Right cardiac atrium (tissue), 5 donors: ENCODE measurements around the gene DDRGK1. TPM values are rescaled to one million over a fixed set of nuclear protein-coding genes. Genes with fewer than 3 reads are reported as not detected.

ENCODE experiments used
- ATAC-seq, 2 donors: fragments of 200-7000 bp; cut with Tn5 transposase; one replicate each; pipeline versions ENCODE4 v1.8.0 to v1.9.1; 2020; ENCODE audit warnings: moderate library complexity in 2 of 2, mild to moderate bottlenecking in 1 of 2
- DNase-seq, 3 donors: peaks; one replicate each; pipeline ENCODE4 v3.0.0-alpha.2; 2020
- H3K27ac ChIP-seq: one replicate; pipeline ENCODE4 v1.5.1; 2013; ENCODE audit warnings: mild to moderate bottlenecking, low read length, control low read depth, moderate library complexity
- H3K27me3 ChIP-seq: one replicate; pipeline ENCODE4 v1.6.1; 2013; ENCODE audit not compliant: control insufficient read depth, insufficient read depth
- H3K4me1 ChIP-seq: one replicate; pipeline ENCODE4 v1.6.1; 2013; ENCODE audit warnings: low read length; ENCODE audit not compliant: control insufficient read depth, insufficient read depth
- H3K4me3 ChIP-seq: one replicate; pipeline ENCODE4 v1.5.1; 2013; ENCODE audit warnings: low read length, control low read depth
- H3K9me3 ChIP-seq: one replicate; pipeline ENCODE4 v1.6.1; 2013; ENCODE audit warnings: low read length; ENCODE audit not compliant: control insufficient read depth
- WGBS: extraction: QIAGEN DNeasy Blood & Tissue Kit; methylation state at CpG from one replicate; pipeline ENCODE4 v1.1.7; 2013; 5-methylcytosine and 5-hydroxymethylcytosine counted together
- intact Hi-C, 4 donors: fragments of 100-400 bp; cut with DNase I; formaldehyde crosslinking; loops; one replicate each; pipeline versions ENCODE4 v1.11.0 to v1.14.0; 2022 to 2023
- polyA plus RNA-seq: library from polyadenylated mRNA; stranded (reverse); fragments of 200-250 nt; gene quantifications from one replicate; pipeline ENCODE4 v1.2.3, GENCODE V29; 2013
- total RNA-seq, 4 donors: library from RNA; stranded (reverse); fragmentation: NEBNext Ultra II Directional; extraction: Animal tissue kit (Norgen Biotek cat#: 25700); gene quantifications; one replicate each; pipeline ENCODE4 v1.2.1, GENCODE V29; 2021
- donor health status: healthy with polysubstance abuse.
- donor health status: DM: no; HTN: yes; CAD: no.
- donor health status: DM: no; HTN: no; CAD: no.
- donor health status: DM: no; HTN: yes; CAD: no; lungs with severe emphysema.
- donor health status: DM: yes; HTN: yes; CAD: no.

DDRGK1 gene
- total and polyA plus RNA-seq, 5 donors = 37.4 to 40.6 (median 38.5) TPM

GRCh38 chr20:3209257-3209945 is 4.9 kb upstream of the DDRGK1 start, which contains the start of gene ITPA:
ITPA (plus strand) TSS chr20:3209498; CDS start chr20:3209552, 54 bp downstream.
- Histone ChIP-seq H3K27me3 (no peaks in the 10 kb centered on the region), H3K9me3 (no peaks in the 10 kb centered on the region), H3K27ac (peak within 1 kb of the TSS; percentile 83), H3K4me1 (peaks cover 9% of the 10 kb centered on the region), H3K4me3 (peak within 1 kb of the TSS; percentile 95)
- DNase-seq (peak; percentile 51 to 77 (median 70)), ATAC-seq (peak; percentile 69 to 74)
- intact Hi-C loops = no loop called here
- WGBS = under 1% methylated on average over 48 of the region's 48 CpGs

- Histone ChIP-seq H3K4me1 (peaks cover 9% of the 10 kb centered on the region), H3K4me3 (peak overlapping the region; percentile 95), H3K27me3 (no peaks in the 10 kb centered on the region), H3K9me3 (no peaks in the 10 kb centered on the region), H3K27ac (peak overlapping the region; percentile 83)
- DNase-seq (no peak), ATAC-seq (peak in 1 of 2 donors; percentile 2)
- intact Hi-C loops = no loop called here
- 5% methylated on average over 10 of the region's 10 CpGs for WGBS
Measured at GRCh38 chr20:3208786-3209256, 4.3 kb upstream of the DDRGK1 start.

- Histone ChIP-seq H3K4me3 (peak overlapping the region; percentile 81), H3K27ac (no peak overlapping the region), H3K4me1 (peaks cover 1% of the 10 kb centered on the region), H3K27me3 (no peaks in the 10 kb centered on the region), H3K9me3 (no peaks in the 10 kb centered on the region)
- WGBS = 16% methylated on average over 31 of the region's 31 CpGs
- intact Hi-C loops = no loop called here
- ATAC-seq (peak; percentile 8 to 49), DNase-seq (peak in 1 of 3 donors; percentile 54)
Measured at GRCh38 chr20:3203315-3204123, 963 bp downstream of the DDRGK1 start.

GRCh38 chr20:3202965-3203314 is 1.5 kb downstream of the DDRGK1 start:
- ATAC-seq (no peak), DNase-seq (no peak)
- intact Hi-C loops = no loop called here
- WGBS = 61% methylated on average over 9 of the region's 9 CpGs
- H3K4me1 ChIP-seq = no peaks in the 10 kb centered on the region
- H3K27ac ChIP-seq = no peak overlapping the region
- no peaks in the 10 kb centered on the region for H3K27me3 ChIP-seq
- no peaks in the 10 kb centered on the region for H3K9me3 ChIP-seq
- H3K4me3 ChIP-seq = no peak overlapping the region

GRCh38 chr20:3199976-3200755 is 4.3 kb downstream of the DDRGK1 start:
- DNase-seq (peak in 1 of 3 donors; percentile 17), ATAC-seq (no peak)
- 92% methylated on average over 27 of the region's 27 CpGs for WGBS
- Histone ChIP-seq H3K4me3 (no peak overlapping the region), H3K4me1 (no peaks in the 10 kb centered on the region), H3K9me3 (no peaks in the 10 kb centered on the region), H3K27ac (no peak overlapping the region), H3K27me3 (no peaks in the 10 kb centered on the region)
- intact Hi-C loops = no loop called here

- H3K4me3 ChIP-seq = no peak overlapping the region
- ATAC-seq (no peak), DNase-seq (no peak)
- no peaks in the 10 kb centered on the region for H3K27me3 ChIP-seq
- H3K9me3 ChIP-seq = no peaks in the 10 kb centered on the region
- intact Hi-C loops = no loop called here
- H3K4me1 ChIP-seq = no peaks in the 10 kb centered on the region
- H3K27ac ChIP-seq = no peak overlapping the region
- WGBS = 65% methylated on average over 2 of the region's 2 CpGs
Measured at GRCh38 chr20:3199206-3199605, 5.3 kb downstream of the DDRGK1 start.

GRCh38 chr20:3195590-3196237 is 8.8 kb downstream of the DDRGK1 start:
- intact Hi-C loops = no loop called here
- H3K27me3 ChIP-seq = no peaks in the 10 kb centered on the region
- no peak overlapping the region for H3K4me3 ChIP-seq
- DNase-seq (peak in 1 of 3 donors; percentile 19), ATAC-seq (no peak)
- WGBS = 90% methylated on average over 7 of the region's 7 CpGs
- no peaks in the 10 kb centered on the region for H3K4me1 ChIP-seq
- no peaks in the 10 kb centered on the region for H3K9me3 ChIP-seq
- no peak overlapping the region for H3K27ac ChIP-seq

- no peaks in the 10 kb centered on the region for H3K9me3 ChIP-seq
- ATAC-seq (no peak), DNase-seq (peak in 1 of 3 donors; percentile 33)
- H3K4me3 ChIP-seq = no peak overlapping the region
- intact Hi-C loops = no loop called here
- H3K4me1 ChIP-seq = no peaks in the 10 kb centered on the region
- no peaks in the 10 kb centered on the region for H3K27me3 ChIP-seq
- 93% methylated on average over 10 of the region's 10 CpGs for WGBS
- no peak overlapping the region for H3K27ac ChIP-seq
Measured at GRCh38 chr20:3194617-3195280, 9.7 kb downstream of the DDRGK1 start.

GRCh38 chr20:3193806-3194616 is 10.5 kb downstream of the DDRGK1 start:
- Histone ChIP-seq H3K4me1 (no peaks in the 10 kb centered on the region), H3K4me3 (no peak overlapping the region), H3K27me3 (no peaks in the 10 kb centered on the region), H3K27ac (no peak overlapping the region), H3K9me3 (no peaks in the 10 kb centered on the region)
- DNase-seq (no peak), ATAC-seq (no peak)
- 95% methylated on average over 14 of the region's 14 CpGs for WGBS
- intact Hi-C loops = no loop called here
